NCI-H1436 treated with DMSO at 0.1 percent for 48 hours (cell line): ENCODE results near the gene B3GNT7.
"Not testable (repeated sequence)": the region's sequence is repeated elsewhere in the genome, so short reads cannot be mapped to it uniquely, and the experiment has no call there.

ENCODE experiments used
- DNase-seq: peaks from one replicate; lab custom pipeline; 2025; lab: John Stamatoyannopoulos, UW

The B3GNT7 gene

DNA sequence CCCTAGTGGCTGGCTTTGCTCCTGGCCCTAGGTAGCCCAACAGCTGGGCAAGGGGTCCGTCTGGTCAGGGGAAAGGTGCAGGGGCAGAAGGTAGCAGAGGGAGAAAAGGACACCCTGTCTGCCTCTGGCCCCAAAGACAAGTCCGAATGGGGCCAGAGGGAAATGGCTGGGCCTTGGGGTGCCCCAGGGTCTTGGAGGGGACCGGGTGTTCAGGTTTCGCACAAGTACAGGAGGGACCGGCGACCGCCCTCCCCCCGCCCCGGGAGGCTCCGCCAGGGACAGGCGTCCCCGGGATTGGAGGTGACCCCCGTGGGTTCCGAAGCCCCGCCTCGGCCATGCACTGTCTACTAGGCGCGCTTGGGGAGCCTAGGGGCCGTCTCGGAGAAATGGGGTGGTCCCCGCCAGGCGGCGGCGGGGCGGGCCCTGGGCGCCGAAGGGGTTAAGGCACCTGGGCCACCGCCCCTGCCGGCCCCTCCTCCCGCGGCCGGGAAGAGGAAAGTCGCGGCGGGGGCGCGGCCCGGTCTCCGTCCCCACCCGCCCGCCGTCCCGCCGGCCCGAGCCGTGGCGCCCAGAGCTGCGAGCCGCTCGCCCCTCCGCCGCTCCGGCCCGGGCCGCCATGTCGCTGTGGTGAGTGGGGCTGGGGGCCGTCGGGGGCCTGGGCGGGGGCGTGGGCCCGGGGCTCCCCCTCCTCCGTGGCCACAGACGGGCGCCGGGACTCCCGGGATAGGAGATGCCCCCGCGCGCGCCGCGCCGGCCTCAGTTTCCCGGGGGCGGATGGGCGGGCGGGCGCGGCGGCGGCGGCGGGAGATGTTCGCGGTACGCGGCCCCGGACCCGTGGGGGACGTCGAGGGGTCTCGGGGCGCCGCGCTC, at the start of gene B3GNT7:
B3GNT7 (plus strand) TSS at position 523 of the 870 bp plus-strand sequence; CDS start at position 617, 94 bp downstream.
- no peak for DNase-seq

- no peak for DNase-seq
Measured at GRCh38 chr2:231347081-231347480, 48.4 kb upstream of the B3GNT7 start.

- DNase-seq = no peak
Measured at GRCh38 chr2:231347638-231348037, 47.9 kb upstream of the B3GNT7 start.

- DNase-seq = no peak
Measured at GRCh38 chr2:231348173-231348572, 47.3 kb upstream of the B3GNT7 start.

- DNase-seq = no peak
Measured at GRCh38 chr2:231348704-231349373, 46.7 kb upstream of the B3GNT7 start.

DNA sequence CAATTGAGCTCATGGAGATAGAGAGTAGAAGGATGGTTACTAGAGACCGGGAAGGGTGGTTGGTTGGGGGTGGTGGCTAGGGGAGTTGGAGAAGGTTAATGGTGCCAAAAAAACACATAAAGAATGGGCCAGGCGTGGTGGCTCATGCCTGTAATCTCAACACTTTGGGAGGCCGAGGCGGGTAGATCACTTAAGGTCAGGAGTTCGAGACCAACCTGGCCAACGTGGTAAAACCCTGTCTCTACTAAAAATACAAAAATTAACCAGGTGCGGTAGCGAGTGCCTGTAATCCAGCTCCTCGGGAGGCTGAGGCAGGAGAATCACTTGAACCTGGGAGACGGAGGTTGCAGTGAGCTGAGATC, 46.2 kb upstream of the B3GNT7 start:
- not testable (repeated sequence) for DNase-seq

- no peak for DNase-seq
Measured at GRCh38 chr2:231351648-231352047, 43.9 kb upstream of the B3GNT7 start.

- no peak for DNase-seq
Measured at GRCh38 chr2:231353469-231353868, 42.0 kb upstream of the B3GNT7 start.

- DNase-seq = no peak
Measured at GRCh38 chr2:231355508-231356465, 39.7 kb upstream of the B3GNT7 start.

DNA sequence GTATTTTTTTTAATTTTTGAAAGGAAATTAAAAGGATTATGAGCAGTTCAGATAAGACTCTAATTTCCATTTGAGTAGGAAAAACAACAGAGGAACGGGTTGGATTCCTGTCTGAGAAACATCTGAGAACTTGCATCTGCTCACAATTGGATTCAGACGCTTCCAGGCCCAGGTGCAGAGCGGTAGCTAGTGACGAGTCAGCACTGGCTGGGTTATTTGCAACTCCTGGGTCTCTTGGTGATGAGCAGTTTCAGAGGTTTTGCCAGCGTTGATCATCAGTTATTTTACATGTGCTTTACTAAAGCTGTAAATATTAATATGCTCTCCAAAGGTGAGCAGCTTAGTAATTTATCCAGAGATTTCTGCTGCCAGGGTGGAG, 39.1 kb upstream of the B3GNT7 start:
- DNase-seq = no peak

DNA sequence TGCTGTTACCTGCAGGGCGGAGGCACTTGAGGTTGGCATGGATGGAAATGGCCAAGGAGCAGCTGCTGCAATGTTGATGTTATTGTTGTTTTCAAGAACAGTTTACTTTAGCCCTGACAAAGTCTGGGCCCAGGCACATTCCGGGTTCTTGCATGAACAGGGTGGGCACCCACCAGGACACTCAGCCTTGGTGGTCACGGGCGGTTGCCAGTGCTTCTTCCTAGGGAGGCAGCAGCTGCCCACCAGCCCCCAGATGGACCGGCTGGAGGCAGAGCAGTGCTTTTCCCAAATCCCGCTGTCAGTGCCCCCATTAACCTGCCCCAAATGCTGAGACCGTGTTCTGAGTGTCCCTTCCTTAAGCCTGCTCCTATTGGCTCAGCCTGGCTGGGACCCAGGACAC, 38.5 kb upstream of the B3GNT7 start:
- DNase-seq = no peak

GRCh38 chr2:231357931-231358330, 37.6 kb upstream of the B3GNT7 start:
- DNase-seq = no peak

GRCh38 chr2:231359441-231359840, 36.1 kb upstream of the B3GNT7 start:
- DNase-seq = no peak

- no peak for DNase-seq
Measured at GRCh38 chr2:231359948-231360347, 35.6 kb upstream of the B3GNT7 start.

- no peak for DNase-seq
Measured at GRCh38 chr2:231360401-231360800, 35.1 kb upstream of the B3GNT7 start.

DNA sequence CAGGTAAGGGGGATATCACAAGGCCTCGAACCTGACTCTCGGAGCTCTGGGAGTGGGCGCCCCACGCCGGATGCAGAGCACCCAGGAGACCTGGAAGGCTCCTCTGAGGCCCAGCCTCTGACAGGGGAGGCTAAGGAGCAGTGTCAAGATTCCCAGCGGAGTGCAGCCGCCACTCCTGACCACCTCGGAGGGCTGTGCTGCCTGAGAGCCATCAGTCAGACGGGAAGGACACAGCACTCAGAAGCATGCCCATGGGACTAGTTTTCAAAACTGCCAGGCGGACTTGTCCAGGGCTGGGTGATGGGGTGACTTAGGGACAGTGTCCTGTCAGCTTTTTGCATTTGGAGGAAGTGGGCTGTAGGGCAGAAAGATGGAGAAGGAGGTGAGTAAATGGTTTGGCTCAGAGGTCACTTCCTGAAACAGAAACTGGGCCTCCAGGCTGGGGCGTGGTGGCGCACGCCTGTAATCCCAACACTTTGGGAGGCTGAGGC, 34.6 kb upstream of the B3GNT7 start:
- no peak for DNase-seq

DNA sequence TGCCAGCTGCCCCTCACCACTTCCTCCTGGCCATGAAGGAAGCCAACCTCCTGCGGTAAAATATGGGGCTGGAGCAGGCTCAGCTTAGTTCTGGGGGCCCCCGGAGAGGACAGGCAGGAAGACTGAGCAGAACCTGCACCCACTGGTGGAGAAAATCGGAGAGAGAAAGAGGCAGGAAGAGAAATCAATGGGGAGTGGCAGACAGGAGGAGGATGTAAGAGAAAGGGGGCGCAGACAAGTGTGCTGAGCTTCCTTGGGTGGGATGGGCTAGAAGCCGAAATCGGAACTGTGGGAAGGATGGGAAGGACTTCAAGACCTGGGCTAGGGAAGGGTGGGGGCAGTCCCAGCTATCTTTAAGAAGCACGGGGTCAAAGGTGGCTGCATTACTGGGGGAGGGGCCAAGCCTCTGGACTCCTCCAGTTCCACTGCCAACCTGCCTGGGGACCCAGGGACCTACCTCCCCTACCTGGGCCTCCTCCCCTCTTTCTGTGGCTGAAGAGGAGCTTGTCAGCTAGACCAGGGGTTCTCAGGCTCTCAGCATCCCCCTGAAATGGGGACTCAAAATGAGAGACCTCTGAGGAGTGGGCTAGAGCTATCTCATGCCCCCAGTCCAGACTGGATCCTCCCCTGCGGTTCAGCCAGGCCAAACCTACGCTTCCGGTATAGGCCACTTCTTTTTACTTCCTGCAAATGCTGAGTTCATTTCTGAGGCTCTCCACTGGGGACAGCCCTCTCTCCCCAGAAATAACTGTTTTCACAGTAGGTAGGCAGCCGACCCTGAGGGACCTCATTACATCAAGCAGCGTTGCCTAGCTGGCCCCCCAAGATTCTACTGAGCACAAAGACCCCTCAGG, 33.6 kb upstream of the B3GNT7 start:
- no peak for DNase-seq

DNA sequence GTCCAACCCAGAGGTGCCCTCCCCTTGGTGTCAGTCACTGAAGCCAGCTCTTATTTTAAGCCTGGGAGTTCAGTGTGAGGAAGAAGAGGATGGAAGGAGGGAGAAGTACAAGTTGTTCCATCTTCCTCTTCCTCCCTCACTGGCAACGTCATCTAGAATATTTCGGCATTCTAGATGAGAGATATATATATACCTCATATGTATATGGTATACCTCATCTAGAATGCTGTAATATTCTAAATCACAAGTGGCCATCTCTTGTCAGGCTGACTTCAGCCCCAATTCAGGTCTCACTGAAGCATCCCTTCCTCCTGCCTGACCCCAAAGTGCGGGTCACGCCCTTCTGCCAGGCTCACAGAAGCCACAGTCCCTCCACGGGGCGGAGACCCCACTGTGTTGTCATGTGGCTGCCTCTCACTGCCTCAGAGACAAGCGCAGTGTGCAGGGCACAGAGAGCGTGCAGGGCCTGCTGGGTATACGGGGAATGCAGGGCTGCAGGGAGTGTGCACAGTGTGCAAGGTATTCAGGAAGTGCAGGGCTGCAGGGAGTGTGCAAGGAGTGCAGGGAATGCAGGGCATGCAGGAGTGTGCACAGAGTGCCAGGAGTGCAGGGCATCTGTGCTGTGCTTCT, 32.8 kb upstream of the B3GNT7 start:
- DNase-seq = no peak

- DNase-seq = no peak
Measured at GRCh38 chr2:231364061-231364460, 31.4 kb upstream of the B3GNT7 start.

DNA sequence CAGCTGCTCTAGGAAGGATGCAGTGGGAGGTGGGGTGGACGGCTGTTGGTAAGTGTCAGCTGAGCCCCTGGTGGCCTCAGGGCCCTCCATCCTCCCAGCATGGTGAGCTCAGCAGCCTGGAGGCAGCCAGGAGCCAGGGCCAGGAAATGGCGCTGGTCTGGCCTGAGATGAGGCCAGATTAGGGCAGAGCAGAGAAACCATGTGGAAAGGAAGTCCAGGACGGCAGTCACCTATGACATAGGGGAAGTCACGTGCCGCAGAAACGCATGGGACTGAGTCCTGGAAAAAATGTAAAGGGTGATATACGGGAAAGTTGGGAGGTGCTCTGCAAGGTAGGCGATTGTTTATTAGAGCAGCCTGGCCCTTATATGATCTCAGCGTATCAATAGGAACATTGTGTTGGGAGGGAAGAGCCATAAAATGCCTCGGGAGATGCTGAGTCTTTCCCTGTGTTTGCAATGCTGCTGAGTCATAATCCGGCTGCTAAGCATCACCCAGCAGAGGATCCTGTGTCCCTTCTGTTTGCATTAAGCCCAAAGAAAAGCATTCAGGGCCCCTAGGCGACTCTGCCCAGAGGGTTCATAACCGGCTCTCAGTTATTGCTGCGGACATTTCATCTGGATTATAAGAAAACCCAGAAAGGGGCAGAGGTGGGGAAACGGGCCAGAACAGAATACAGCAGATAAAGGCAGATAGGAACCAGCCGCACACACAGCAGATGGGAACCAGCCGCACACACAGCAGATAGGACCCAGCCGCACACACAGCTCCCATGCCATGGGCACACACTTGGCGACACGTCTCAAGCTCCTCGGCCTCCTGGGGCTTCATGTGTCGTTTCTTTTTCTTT, 30.3 kb upstream of the B3GNT7 start:
- DNase-seq = no peak
